PC-9 (cell line): ENCODE measurements around the gene SIRT3.

Experiments
- EZH2 ChIP-seq: fragments of 200-600 bp; sonication (generic); IDR thresholded peaks from 2 replicates; pipeline ENCODE4 v1.8.0; 2017; ENCODE audit warnings: antibody characterized with exemption, low read depth
- TF ChIP-seq, protein P1 (sequence below): fragments of 200-600 bp; sonication (generic); conservative IDR thresholded peaks from 2 replicates; pipeline ENCODE4 v1.6.1; 2017; ENCODE audit warnings: mixed run types, antibody characterized with exemption, mild to moderate bottlenecking, moderate library complexity

DNA sequence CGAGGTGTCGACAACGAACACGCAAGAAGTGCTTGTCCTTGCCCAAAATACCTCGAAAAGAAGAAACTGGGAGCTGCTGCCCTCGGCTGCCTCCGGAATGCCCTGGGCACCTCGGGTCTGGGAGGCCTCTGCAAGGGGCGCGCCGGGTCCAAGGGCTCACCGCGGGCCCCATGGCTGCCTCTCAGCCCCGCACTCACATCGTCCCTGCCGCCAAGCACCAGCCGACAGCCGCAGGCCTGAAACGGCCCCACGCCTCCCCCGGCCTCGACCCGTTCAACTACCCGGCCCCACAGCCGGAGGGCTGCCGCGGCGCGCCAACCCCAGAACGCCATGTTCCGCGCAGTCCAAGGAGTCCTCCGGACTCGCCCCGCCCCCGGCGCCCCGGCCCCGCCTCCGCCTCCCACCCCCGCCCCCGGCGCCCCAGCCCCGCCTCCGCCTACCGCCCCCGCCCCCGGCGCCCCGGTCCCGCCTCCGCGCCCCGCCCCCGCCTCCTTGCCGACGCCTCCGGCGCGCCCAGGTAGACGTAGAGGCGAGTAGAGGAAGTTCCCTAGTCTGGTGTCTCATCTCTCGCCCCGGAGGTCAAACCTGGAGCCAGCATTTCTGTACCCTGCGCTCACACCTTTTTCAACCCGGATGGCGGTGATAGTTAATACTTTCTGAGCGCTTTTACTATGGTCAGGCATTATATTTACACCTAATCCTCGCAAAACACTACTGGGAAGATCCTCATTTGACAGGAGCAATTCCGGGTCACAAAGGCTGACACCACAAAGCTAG, at the start of gene SIRT3:
- TF ChIP-seq, protein P1, sequence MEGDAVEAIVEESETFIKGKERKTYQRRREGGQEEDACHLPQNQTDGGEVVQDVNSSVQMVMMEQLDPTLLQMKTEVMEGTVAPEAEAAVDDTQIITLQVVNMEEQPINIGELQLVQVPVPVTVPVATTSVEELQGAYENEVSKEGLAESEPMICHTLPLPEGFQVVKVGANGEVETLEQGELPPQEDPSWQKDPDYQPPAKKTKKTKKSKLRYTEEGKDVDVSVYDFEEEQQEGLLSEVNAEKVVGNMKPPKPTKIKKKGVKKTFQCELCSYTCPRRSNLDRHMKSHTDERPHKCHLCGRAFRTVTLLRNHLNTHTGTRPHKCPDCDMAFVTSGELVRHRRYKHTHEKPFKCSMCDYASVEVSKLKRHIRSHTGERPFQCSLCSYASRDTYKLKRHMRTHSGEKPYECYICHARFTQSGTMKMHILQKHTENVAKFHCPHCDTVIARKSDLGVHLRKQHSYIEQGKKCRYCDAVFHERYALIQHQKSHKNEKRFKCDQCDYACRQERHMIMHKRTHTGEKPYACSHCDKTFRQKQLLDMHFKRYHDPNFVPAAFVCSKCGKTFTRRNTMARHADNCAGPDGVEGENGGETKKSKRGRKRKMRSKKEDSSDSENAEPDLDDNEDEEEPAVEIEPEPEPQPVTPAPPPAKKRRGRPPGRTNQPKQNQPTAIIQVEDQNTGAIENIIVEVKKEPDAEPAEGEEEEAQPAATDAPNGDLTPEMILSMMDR: no peak; the same call in 1 of the 2 replicates
- TF ChIP-seq EZH2: no peak
